SU-DHL-6 (cell line): ENCODE measurements around the gene ARMS2.

Source experiments
- CTCF ChIP-seq: fragments of 200-600 bp; sonication (generic); IDR thresholded peaks from one replicate; pipeline ENCODE4 v1.5.1; 2017; ENCODE audit warnings: antibody characterized with exemption, mild to moderate bottlenecking, low read length, moderate library complexity; ENCODE audit not compliant: insufficient read depth, poor library complexity, severe bottlenecking
- EZH2phosphoT487 ChIP-seq: fragments of 200-600 bp; sonication (generic), shearing (Covaris generic); conservative IDR thresholded peaks from 2 replicates; pipeline ENCODE4 v1.6.1; 2018; ENCODE audit warnings: mild to moderate bottlenecking, antibody characterized with exemption, low read length, moderate library complexity, mixed read lengths

- no peak for TF ChIP-seq CTCF
- TF ChIP-seq EZH2phosphoT487, result no peak
Observed at GRCh38 chr10:122503012-122503411, 48.6 kb downstream of the ARMS2 start.
